ENCODE data around the gene ECSIT.

ECSIT gene

GRCh38 chr19:11458236-11458900, 70.6 kb downstream of the ECSIT start (continued):
- TF ChIP-seq TSHZ2 (CRISPR knock-in tag; IDR thresholded peaks at IDR 0.05), result no peak

DNA sequence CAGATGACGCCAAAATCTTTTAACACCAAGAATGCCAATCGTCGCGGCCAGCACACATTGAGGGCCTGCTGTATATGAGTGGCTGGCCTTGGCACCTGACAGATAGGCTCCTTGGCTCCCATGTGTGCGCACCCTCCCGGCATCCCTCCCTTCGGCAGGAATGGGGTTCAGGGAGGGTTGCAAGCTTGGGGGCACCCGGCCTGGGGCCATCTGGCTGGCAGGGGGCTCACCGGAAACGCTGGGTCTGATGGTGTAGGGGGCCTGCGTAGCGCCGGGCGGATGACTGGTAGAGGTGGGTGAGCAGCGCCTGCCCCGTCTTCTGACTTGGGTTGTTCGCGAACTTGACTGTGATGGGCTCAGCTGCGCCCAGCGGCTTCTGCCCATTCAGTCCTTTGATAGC, 71.1 kb downstream of the ECSIT start:
- ATAC-seq, result no peak
- TF ChIP-seq ZFP3 (CRISPR knock-in tag; IDR thresholded peaks at IDR 0.05) (no peak), BACH2 (CRISPR knock-in tag; IDR thresholded peaks at IDR 0.05; ENCODE audit: borderline replicate concordance) (no peak), CSDC2 (CRISPR knock-in tag; IDR thresholded peaks at IDR 0.05) (no peak), TCF4 (CRISPR knock-in tag; IDR thresholded peaks at IDR 0.05; ENCODE audit: borderline replicate concordance) (no peak), ARNTL (CRISPR knock-in tag; IDR thresholded peaks at IDR 0.05; ENCODE audit: borderline replicate concordance, low read depth) (no peak), ZNF565 (CRISPR knock-in tag; conservative IDR thresholded peaks at IDR 0.05; ENCODE audit: low read depth) (no peak), SNAI2 (CRISPR knock-in tag; IDR thresholded peaks at IDR 0.05) (no peak), ESRRG (CRISPR knock-in tag; IDR thresholded peaks at IDR 0.05) (no peak), OSR1 (CRISPR knock-in tag; IDR thresholded peaks at IDR 0.05) (no peak), TSHZ2 (CRISPR knock-in tag; IDR thresholded peaks at IDR 0.05) (no peak), GLIS3 (CRISPR knock-in tag; IDR thresholded peaks at IDR 0.05) (no peak), RARB (CRISPR knock-in tag; IDR thresholded peaks at IDR 0.05) (no peak), ZFP30 (CRISPR knock-in tag; IDR thresholded peaks at IDR 0.05) (no peak), PATZ1 (CRISPR knock-in tag; IDR thresholded peaks at IDR 0.05; ENCODE audit: borderline replicate concordance) (no peak)
- TF ChIP-seq, protein P1, sequence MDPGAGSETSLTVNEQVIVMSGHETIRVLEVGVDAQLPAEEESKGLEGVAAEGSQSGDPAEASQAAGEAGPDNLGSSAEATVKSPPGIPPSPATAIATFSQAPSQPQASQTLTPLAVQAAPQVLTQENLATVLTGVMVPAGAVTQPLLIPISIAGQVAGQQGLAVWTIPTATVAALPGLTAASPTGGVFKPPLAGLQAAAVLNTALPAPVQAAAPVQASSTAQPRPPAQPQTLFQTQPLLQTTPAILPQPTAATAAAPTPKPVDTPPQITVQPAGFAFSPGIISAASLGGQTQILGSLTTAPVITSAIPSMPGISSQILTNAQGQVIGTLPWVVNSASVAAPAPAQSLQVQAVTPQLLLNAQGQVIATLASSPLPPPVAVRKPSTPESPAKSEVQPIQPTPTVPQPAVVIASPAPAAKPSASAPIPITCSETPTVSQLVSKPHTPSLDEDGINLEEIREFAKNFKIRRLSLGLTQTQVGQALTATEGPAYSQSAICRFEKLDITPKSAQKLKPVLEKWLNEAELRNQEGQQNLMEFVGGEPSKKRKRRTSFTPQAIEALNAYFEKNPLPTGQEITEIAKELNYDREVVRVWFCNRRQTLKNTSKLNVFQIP (CRISPR knock-in tag; IDR thresholded peaks at IDR 0.05; ENCODE audit: borderline replicate concordance, low read depth), result no peak
- TF ChIP-seq, protein P2, sequence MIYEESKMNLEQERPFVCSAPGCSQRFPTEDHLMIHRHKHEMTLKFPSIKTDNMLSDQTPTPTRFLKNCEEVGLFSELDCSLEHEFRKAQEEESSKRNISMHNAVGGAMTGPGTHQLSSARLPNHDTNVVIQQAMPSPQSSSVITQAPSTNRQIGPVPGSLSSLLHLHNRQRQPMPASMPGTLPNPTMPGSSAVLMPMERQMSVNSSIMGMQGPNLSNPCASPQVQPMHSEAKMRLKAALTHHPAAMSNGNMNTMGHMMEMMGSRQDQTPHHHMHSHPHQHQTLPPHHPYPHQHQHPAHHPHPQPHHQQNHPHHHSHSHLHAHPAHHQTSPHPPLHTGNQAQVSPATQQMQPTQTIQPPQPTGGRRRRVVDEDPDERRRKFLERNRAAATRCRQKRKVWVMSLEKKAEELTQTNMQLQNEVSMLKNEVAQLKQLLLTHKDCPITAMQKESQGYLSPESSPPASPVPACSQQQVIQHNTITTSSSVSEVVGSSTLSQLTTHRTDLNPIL (CRISPR knock-in tag; IDR thresholded peaks at IDR 0.05; ENCODE audit: low read depth), result no peak
- TF ChIP-seq, protein P3, sequence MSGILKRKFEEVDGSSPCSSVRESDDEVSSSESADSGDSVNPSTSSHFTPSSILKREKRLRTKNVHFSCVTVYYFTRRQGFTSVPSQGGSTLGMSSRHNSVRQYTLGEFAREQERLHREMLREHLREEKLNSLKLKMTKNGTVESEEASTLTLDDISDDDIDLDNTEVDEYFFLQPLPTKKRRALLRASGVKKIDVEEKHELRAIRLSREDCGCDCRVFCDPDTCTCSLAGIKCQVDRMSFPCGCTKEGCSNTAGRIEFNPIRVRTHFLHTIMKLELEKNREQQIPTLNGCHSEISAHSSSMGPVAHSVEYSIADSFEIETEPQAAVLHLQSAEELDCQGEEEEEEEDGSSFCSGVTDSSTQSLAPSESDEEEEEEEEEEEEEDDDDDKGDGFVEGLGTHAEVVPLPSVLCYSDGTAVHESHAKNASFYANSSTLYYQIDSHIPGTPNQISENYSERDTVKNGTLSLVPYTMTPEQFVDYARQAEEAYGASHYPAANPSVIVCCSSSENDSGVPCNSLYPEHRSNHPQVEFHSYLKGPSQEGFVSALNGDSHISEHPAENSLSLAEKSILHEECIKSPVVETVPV (CRISPR knock-in tag; IDR thresholded peaks at IDR 0.05), result no peak

- ATAC-seq, result no peak
- TF ChIP-seq ISL1 (CRISPR knock-in tag; IDR thresholded peaks at IDR 0.05), result no peak
- TF ChIP-seq ZC3H10 (CRISPR knock-in tag; IDR thresholded peaks at IDR 0.05), result no peak
- TF ChIP-seq TSHZ2 (CRISPR knock-in tag; IDR thresholded peaks at IDR 0.05), result no peak
These were observed 71.8 kb downstream of the ECSIT start for GRCh38 chr19:11457115-11457514.

Measured in SK-N-SH treated with all-trans-retinoic acid at 6 μM for 48 hours (cell line).